Measurements from ENCODE around the gene RNASEH1. TPM values are rescaled to one million over a fixed set of nuclear protein-coding genes. Genes with fewer than 3 reads are reported as not detected.

RNASEH1 gene
- total and polyA plus RNA-seq, 2 experiments from 2014 or later = 24.3 to 41.5 TPM

GRCh38 chr2:3534251-3534814 is 23.8 kb downstream of the RNASEH1 start:
- H3K27ac ChIP-seq = no peak overlapping the region
- H3K9me3 ChIP-seq (ENCODE audit: low read depth) = no peaks in the 10 kb centered on the region
- DNase-seq (ENCODE audit: low read depth in 1 of 2, low spot score in 1 of 2) = no peak
- peaks cover 8% of the 10 kb centered on the region for H3K4me1 ChIP-seq (ENCODE audit: low read depth)
- TF ChIP-seq CTCF (IDR thresholded peaks at IDR 0.05; ENCODE audit: low read depth, low read length) = no peak
- H3K36me3 ChIP-seq = no peaks in the 10 kb centered on the region
- no peak overlapping the region for H3K4me3 ChIP-seq
- no peaks in the 10 kb centered on the region for H3K27me3 ChIP-seq

GRCh38 chr2:3533836-3534235 is 24.3 kb downstream of the RNASEH1 start:
- Histone ChIP-seq H3K36me3 (no peaks in the 10 kb centered on the region), H3K4me3 (no peak overlapping the region), H3K27me3 (no peaks in the 10 kb centered on the region), H3K4me1 (ENCODE audit: low read depth) (peaks cover 8% of the 10 kb centered on the region), H3K27ac (no peak overlapping the region), H3K9me3 (ENCODE audit: low read depth) (no peaks in the 10 kb centered on the region)
- TF ChIP-seq CTCF (IDR thresholded peaks at IDR 0.05; ENCODE audit: low read depth, low read length) = no peak
- no peak for DNase-seq (ENCODE audit: low read depth in 1 of 2, low spot score in 1 of 2)

DNA sequence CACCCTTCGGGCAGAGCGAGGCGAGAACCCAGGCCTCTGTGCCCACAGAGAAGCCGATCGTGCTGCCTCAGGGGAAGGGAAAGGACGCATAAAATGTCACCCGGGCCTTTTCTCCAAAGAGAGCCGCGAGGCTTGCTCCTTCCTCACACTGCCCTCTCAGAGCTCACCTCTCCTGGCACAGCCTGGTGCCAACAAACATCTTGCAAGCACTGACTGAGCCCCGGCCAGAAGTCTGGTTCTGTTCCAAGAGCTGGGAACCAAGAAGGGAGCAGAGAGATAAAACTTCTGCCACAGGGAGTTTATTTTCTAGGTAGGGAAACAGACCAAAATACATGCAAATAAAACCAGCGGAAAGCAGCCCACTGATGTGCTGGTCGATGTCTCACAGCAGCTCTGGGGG is 25.2 kb downstream of the RNASEH1 start:
- no peak for TF ChIP-seq CTCF (IDR thresholded peaks at IDR 0.05; ENCODE audit: low read depth, low read length)
- H3K9me3 ChIP-seq (ENCODE audit: low read depth) = no peaks in the 10 kb centered on the region
- H3K4me3 ChIP-seq = no peak overlapping the region
- H3K36me3 ChIP-seq = no peaks in the 10 kb centered on the region
- no peak overlapping the region for H3K27ac ChIP-seq
- peaks cover 8% of the 10 kb centered on the region for H3K4me1 ChIP-seq (ENCODE audit: low read depth)
- DNase-seq (ENCODE audit: low read depth in 1 of 2, low spot score in 1 of 2) = no peak
- no peaks in the 10 kb centered on the region for H3K27me3 ChIP-seq

DNA sequence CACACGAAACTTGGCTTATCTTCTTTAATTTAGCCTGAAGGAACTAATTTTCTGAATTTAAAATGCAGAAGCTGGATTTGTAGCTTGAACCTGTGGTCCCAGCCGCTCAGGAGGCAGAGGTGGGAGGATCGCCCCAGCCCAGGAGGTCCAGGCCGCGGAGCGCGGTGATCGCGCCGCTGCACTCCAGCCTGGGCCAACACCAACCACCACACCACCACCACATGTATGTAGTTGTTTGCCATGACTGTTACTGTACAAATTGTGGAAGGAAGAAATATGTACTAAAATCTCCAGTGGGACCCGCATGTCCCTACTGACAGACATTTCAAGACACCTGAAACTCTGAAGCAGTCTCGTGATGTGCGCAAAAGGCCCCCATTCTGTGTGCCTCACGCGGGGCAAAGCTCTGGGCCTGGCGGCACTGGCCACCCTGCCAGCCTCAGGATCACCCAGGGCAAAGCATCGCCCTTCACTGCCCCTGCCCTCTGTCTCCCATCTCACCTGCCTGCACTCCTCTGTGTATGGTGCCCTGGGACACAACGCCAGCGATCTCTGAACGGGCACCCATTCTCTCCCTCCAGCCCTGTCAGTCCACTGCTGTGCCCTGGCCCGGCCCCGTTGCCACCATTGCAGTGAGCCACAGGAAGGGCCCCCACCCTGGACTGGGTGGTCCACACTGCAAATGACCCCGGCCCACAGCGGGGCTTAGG is 28.7 kb downstream of the RNASEH1 start:
- H3K27ac ChIP-seq = no peak overlapping the region
- no peaks in the 10 kb centered on the region for H3K36me3 ChIP-seq
- H3K9me3 ChIP-seq (ENCODE audit: low read depth) = no peaks in the 10 kb centered on the region
- no peak for TF ChIP-seq CTCF (IDR thresholded peaks at IDR 0.05; ENCODE audit: low read depth, low read length)
- peaks cover 21% of the 10 kb centered on the region for H3K4me1 ChIP-seq (ENCODE audit: low read depth)
- no peaks in the 10 kb centered on the region for H3K27me3 ChIP-seq
- no peak overlapping the region for H3K4me3 ChIP-seq
- no peak for DNase-seq (ENCODE audit: low read depth in 1 of 2, low spot score in 1 of 2)

GRCh38 chr2:3527886-3528785 is 30.0 kb downstream of the RNASEH1 start:
- H3K27ac ChIP-seq = no peak overlapping the region
- no peaks in the 10 kb centered on the region for H3K9me3 ChIP-seq (ENCODE audit: low read depth)
- DNase-seq (ENCODE audit: low read depth in 1 of 2, low spot score in 1 of 2) = no peak

More at GRCh38 chr2:3527886-3528785, 30.0 kb downstream of the RNASEH1 start:
- peaks cover 32% of the 10 kb centered on the region for H3K4me1 ChIP-seq (ENCODE audit: low read depth)
- no peaks in the 10 kb centered on the region for H3K27me3 ChIP-seq
- TF ChIP-seq CTCF (IDR thresholded peaks at IDR 0.05; ENCODE audit: low read depth, low read length) = no peak
- no peak overlapping the region for H3K4me3 ChIP-seq
- H3K36me3 ChIP-seq = no peaks in the 10 kb centered on the region

Measured in cardiac muscle cell (in vitro differentiated cells and primary cell).